ENCODE measurements around the gene B3GNT2. TPM values are rescaled to one million over a fixed set of nuclear protein-coding genes. Genes with fewer than 3 reads are reported as not detected.
"Not testable (repeated sequence)": the region's sequence is repeated elsewhere in the genome, so short reads cannot be mapped to it uniquely, and the experiment has no call there.

The B3GNT2 gene
- total and polyA plus RNA-seq, 2 donors = 24.8 to 43.1 TPM

GRCh38 chr2:62189196-62189595, 6.7 kb upstream of the B3GNT2 start:
- Histone ChIP-seq H3K4me1 (ENCODE audit: control insufficient read depth in 2 of 2, insufficient read depth in 2 of 2, low read length in 2 of 2) (peaks cover 0 to 24% of the 10 kb centered on the region in 2 donors), H3K27me3 (ENCODE audit: control insufficient read depth in 2 of 2, insufficient read depth in 1 of 2, low read length in 1 of 2) (no peaks in the 10 kb centered on the region), H3K36me3 (ENCODE audit: control insufficient read depth in 2 of 2, insufficient read depth in 2 of 2, low read length in 1 of 2) (no peaks in the 10 kb centered on the region), H3K27ac (ENCODE audit: low read depth in 1 of 2, low read length in 1 of 2) (no peak overlapping the region), H3K4me3 (ENCODE audit: low read length in 2 of 2) (no peak overlapping the region), H3K9me3 (ENCODE audit: control insufficient read depth in 2 of 2, insufficient read depth in 1 of 2, low read length in 1 of 2) (peaks cover 0 to 3% of the 10 kb centered on the region in 2 donors)
- 85% methylated on average over 5 of the region's 5 CpGs for WGBS
- no peak for DNase-seq (ENCODE audit: low read depth in 6 of 9, low spot score in 9 of 9)

- peaks cover 12 to 38% of the 10 kb centered on the region in 2 donors for H3K4me1 ChIP-seq (ENCODE audit: control insufficient read depth in 2 of 2, insufficient read depth in 2 of 2, low read length in 2 of 2)
- DNase-seq (ENCODE audit: low read depth in 6 of 9, low spot score in 9 of 9) = no peak
- no peaks in the 10 kb centered on the region for H3K9me3 ChIP-seq (ENCODE audit: control insufficient read depth in 2 of 2, insufficient read depth in 1 of 2, low read length in 1 of 2)
- no peak overlapping the region for H3K27ac ChIP-seq (ENCODE audit: low read depth in 1 of 2, low read length in 1 of 2)
- H3K4me3 ChIP-seq (ENCODE audit: low read length in 2 of 2) = no peak overlapping the region
- no peaks in the 10 kb centered on the region for H3K27me3 ChIP-seq (ENCODE audit: control insufficient read depth in 2 of 2, insufficient read depth in 1 of 2, low read length in 1 of 2)
- 22% methylated on average over 1 of the region's 1 CpG for WGBS
- peaks cover 0 to 3% of the 10 kb centered on the region in 2 donors for H3K36me3 ChIP-seq (ENCODE audit: control insufficient read depth in 2 of 2, insufficient read depth in 2 of 2, low read length in 1 of 2)
These were observed 3.1 kb upstream of the B3GNT2 start for GRCh38 chr2:62192811-62193210.

GRCh38 chr2:62194558-62195420, 1.1 kb upstream of the B3GNT2 start:
- Histone ChIP-seq H3K27me3 (ENCODE audit: control insufficient read depth in 2 of 2, insufficient read depth in 1 of 2, low read length in 1 of 2) (no peaks in the 10 kb centered on the region), H3K27ac (ENCODE audit: low read depth in 1 of 2, low read length in 1 of 2) (peak overlapping the region in 1 of 2 donors; percentile 79), H3K36me3 (ENCODE audit: control insufficient read depth in 2 of 2, insufficient read depth in 2 of 2, low read length in 1 of 2) (peaks cover 0 to 3% of the 10 kb centered on the region in 2 donors), H3K9me3 (ENCODE audit: control insufficient read depth in 2 of 2, insufficient read depth in 1 of 2, low read length in 1 of 2) (no peaks in the 10 kb centered on the region), H3K4me3 (ENCODE audit: low read length in 2 of 2) (peak overlapping the region; percentile 91 to 100), H3K4me1 (ENCODE audit: control insufficient read depth in 2 of 2, insufficient read depth in 2 of 2, low read length in 2 of 2) (peaks cover 25 to 45% of the 10 kb centered on the region in 2 donors)
- no peak for DNase-seq (ENCODE audit: low read depth in 6 of 9, low spot score in 9 of 9)
- WGBS = 47% methylated on average over 51 of the region's 51 CpGs

- H3K4me3 ChIP-seq (ENCODE audit: low read length in 2 of 2) = peak overlapping the region; percentile 96 to 100
- DNase-seq (ENCODE audit: low read depth in 6 of 9, low spot score in 9 of 9) = peak in 6 of 9 donors; percentile 41 to 78 (median 59)
- peak overlapping the region; percentile 92 to 97 for H3K27ac ChIP-seq (ENCODE audit: low read depth in 1 of 2, low read length in 1 of 2)
- peaks cover 0 to 3% of the 10 kb centered on the region in 2 donors for H3K36me3 ChIP-seq (ENCODE audit: control insufficient read depth in 2 of 2, insufficient read depth in 2 of 2, low read length in 1 of 2)
- H3K9me3 ChIP-seq (ENCODE audit: control insufficient read depth in 2 of 2, insufficient read depth in 1 of 2, low read length in 1 of 2) = no peaks in the 10 kb centered on the region
- H3K4me1 ChIP-seq (ENCODE audit: control insufficient read depth in 2 of 2, insufficient read depth in 2 of 2, low read length in 2 of 2) = peaks cover 38 to 46% of the 10 kb centered on the region in 2 donors
- under 1% methylated on average over 63 of the region's 63 CpGs for WGBS
- no peaks in the 10 kb centered on the region for H3K27me3 ChIP-seq (ENCODE audit: control insufficient read depth in 2 of 2, insufficient read depth in 1 of 2, low read length in 1 of 2)
These were observed 475 bp downstream of the B3GNT2 start for GRCh38 chr2:62196278-62196901.

GRCh38 chr2:62197011-62197924, 1.4 kb downstream of the B3GNT2 start:
- peak overlapping the region; percentile 96 to 100 for H3K4me3 ChIP-seq (ENCODE audit: low read length in 2 of 2)
- WGBS = under 1% methylated on average over 48 of the region's 48 CpGs
- H3K36me3 ChIP-seq (ENCODE audit: control insufficient read depth in 2 of 2, insufficient read depth in 2 of 2, low read length in 1 of 2) = peaks cover 0 to 3% of the 10 kb centered on the region in 2 donors
- no peaks in the 10 kb centered on the region for H3K9me3 ChIP-seq (ENCODE audit: control insufficient read depth in 2 of 2, insufficient read depth in 1 of 2, low read length in 1 of 2)
- H3K4me1 ChIP-seq (ENCODE audit: control insufficient read depth in 2 of 2, insufficient read depth in 2 of 2, low read length in 2 of 2) = peaks cover 44 to 50% of the 10 kb centered on the region in 2 donors
- H3K27ac ChIP-seq (ENCODE audit: low read depth in 1 of 2, low read length in 1 of 2) = peak overlapping the region; percentile 86 to 92
- no peaks in the 10 kb centered on the region for H3K27me3 ChIP-seq (ENCODE audit: control insufficient read depth in 2 of 2, insufficient read depth in 1 of 2, low read length in 1 of 2)
- DNase-seq (ENCODE audit: low read depth in 6 of 9, low spot score in 9 of 9) = peak in 3 of 9 donors; percentile 49 to 72 (median 49)

DNA sequence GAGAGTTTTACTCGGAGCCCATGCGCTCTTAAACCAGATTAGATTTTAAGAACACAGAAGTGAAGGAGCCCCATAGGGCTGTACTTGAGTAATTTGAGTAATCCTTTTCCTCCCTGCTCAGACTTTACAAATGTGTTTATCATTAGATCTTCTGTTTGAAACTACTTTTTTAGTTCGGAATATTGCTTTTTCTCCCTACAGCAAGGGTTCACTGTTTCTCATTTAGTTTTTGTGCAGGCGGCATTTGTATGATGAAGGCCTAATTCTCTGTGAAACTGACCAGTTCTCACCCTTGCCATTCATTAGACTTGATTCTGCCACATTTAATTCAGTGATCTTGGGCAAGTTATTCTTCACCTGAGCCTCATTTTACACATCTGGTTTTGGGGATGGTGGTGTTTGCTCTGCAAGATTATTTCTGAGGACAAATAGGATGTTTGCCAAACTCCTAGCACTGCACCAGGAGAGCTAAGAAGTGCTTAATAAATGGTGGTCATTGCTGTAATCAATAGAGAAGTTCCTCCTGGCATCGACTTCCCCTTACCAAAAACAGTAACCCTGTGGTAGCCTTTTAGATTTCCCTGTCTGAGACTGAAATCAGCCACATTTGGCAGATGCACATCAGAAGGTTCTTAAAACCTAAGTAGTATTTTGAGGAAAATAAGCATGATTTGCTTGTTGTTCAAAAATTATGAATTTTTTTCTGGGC, 2.2 kb downstream of the B3GNT2 start:
- H3K36me3 ChIP-seq (ENCODE audit: control insufficient read depth in 2 of 2, insufficient read depth in 2 of 2, low read length in 1 of 2) = peaks cover 0 to 3% of the 10 kb centered on the region in 2 donors
- DNase-seq (ENCODE audit: low read depth in 6 of 9, low spot score in 9 of 9) = no peak
- H3K27ac ChIP-seq (ENCODE audit: low read depth in 1 of 2, low read length in 1 of 2) = peak overlapping the region; percentile 64 to 69
- peaks cover 49 to 51% of the 10 kb centered on the region in 2 donors for H3K4me1 ChIP-seq (ENCODE audit: control insufficient read depth in 2 of 2, insufficient read depth in 2 of 2, low read length in 2 of 2)
- 11% methylated on average over 5 of the region's 5 CpGs for WGBS
- H3K4me3 ChIP-seq (ENCODE audit: low read length in 2 of 2) = peak overlapping the region; percentile 96 to 100
- no peaks in the 10 kb centered on the region for H3K27me3 ChIP-seq (ENCODE audit: control insufficient read depth in 2 of 2, insufficient read depth in 1 of 2, low read length in 1 of 2)
- no peaks in the 10 kb centered on the region for H3K9me3 ChIP-seq (ENCODE audit: control insufficient read depth in 2 of 2, insufficient read depth in 1 of 2, low read length in 1 of 2)

- Histone ChIP-seq H3K4me3 (ENCODE audit: low read length in 2 of 2) (peak overlapping the region in 1 of 2 donors; percentile 96), H3K4me1 (ENCODE audit: control insufficient read depth in 2 of 2, insufficient read depth in 2 of 2, low read length in 2 of 2) (peaks cover 49 to 56% of the 10 kb centered on the region in 2 donors)
- H3K36me3 ChIP-seq (ENCODE audit: control insufficient read depth in 2 of 2, insufficient read depth in 2 of 2, low read length in 1 of 2); DNase-seq (ENCODE audit: low read depth in 6 of 9, low spot score in 9 of 9); H3K9me3 ChIP-seq (ENCODE audit: control insufficient read depth in 2 of 2, insufficient read depth in 1 of 2, low read length in 1 of 2); H3K27ac ChIP-seq (ENCODE audit: low read depth in 1 of 2, low read length in 1 of 2); H3K27me3 ChIP-seq (ENCODE audit: control insufficient read depth in 2 of 2, insufficient read depth in 1 of 2, low read length in 1 of 2): not testable (repeated sequence)
- 90% methylated on average over 8 of the region's 8 CpGs for WGBS
These were observed 2.9 kb downstream of the B3GNT2 start for GRCh38 chr2:62198854-62199253.

DNA sequence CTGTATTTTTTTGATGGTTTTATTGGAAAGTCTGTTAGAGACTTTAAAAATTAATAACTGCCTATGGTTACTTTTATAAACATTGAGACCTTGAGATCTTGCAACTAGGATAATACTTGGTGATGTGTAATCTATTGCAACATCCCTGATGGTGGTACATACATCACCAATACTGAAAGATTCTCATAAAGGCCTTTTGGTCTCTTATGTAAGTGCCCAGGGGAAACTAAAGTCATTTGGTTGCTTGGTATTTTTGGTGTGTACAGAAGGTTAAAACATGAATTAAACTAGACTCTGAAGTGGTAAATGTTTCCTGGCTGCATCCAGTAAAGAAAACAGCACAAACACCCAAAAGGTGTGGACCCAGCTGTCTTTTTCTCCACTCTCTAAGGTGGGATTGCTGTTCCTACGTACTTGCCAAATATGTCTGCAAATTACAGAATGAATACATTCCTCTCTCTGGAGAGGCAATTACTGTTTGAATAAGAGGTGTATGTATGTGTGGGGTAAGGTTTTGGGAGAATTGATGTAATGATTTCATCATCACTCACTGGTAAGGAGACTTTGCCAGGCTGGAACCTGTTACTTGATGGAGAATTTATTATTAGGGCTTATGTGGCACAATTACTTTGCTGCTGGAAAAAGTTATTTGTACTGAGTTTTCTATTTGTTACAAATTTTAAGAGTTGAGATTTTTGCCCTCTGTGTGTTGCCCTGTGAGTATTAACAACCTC, 3.6 kb downstream of the B3GNT2 start:
- Histone ChIP-seq H3K4me1 (ENCODE audit: control insufficient read depth in 2 of 2, insufficient read depth in 2 of 2, low read length in 2 of 2) (peaks cover 47 to 52% of the 10 kb centered on the region in 2 donors), H3K36me3 (ENCODE audit: control insufficient read depth in 2 of 2, insufficient read depth in 2 of 2, low read length in 1 of 2) (peaks cover 0 to 3% of the 10 kb centered on the region in 2 donors), H3K27me3 (ENCODE audit: control insufficient read depth in 2 of 2, insufficient read depth in 1 of 2, low read length in 1 of 2) (no peaks in the 10 kb centered on the region), H3K4me3 (ENCODE audit: low read length in 2 of 2) (peak overlapping the region; percentile 4 to 12), H3K27ac (ENCODE audit: low read depth in 1 of 2, low read length in 1 of 2) (peak overlapping the region in 1 of 2 donors; percentile 21), H3K9me3 (ENCODE audit: control insufficient read depth in 2 of 2, insufficient read depth in 1 of 2, low read length in 1 of 2) (no peaks in the 10 kb centered on the region)
- DNase-seq (ENCODE audit: low read depth in 6 of 9, low spot score in 9 of 9) = no peak
- 31% methylated on average over 1 of the region's 1 CpG for WGBS

Data from thymus (tissue), 11 donors.